GM18499 (cell line): ENCODE results near the gene ST3GAL4.

Source experiments
- ATAC-seq: cut with Tn5 transposase; IDR thresholded peaks from one replicate; pipeline ENCODE4 v1.9.1; 2021; ENCODE audit warnings: moderate number of reproducible peaks; ENCODE audit not compliant: insufficient read depth, unreplicated experiment

ST3GAL4 gene

DNA sequence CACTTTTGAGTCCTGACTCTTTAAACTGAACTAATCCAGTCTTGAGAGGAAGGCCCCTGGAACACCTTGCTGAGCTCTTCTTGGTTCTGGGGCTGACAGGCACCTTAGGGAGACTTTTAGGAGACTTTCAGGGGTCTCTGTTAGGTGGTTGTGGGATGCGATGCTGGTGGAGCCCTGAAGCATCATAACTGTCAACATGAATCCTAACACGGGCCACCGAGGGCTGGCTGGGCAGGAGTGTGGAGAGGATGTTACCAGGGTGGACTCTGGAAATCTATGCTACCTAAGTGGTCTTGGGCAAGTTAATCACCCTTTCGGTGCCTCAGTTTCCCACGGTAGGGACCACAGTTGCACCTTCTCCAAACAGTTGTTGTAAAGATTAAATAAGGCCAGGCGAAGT, 106.5 kb downstream of the ST3GAL4 start:
- no peak for ATAC-seq

DNA sequence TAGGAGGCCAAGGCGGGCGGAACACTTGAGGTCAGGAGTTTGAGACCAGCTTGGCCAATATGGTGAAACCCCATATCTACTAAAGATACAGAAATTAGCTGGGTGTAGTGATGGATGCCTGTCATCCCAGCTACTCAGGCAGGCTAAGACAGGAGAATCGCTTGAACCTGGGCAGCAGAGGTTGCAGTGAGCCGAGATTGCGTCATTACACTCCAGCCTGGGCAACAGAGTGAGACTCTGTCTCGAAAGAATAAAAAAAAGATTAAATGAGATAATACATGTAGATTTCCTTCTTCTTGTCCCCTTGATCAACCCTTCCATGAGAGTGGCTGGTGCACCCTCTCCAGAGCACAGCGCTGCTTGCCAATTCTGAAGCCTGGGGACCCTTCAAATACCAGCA, 106.9 kb downstream of the ST3GAL4 start:
- no peak for ATAC-seq
